Retinal pigment epithelial cell (primary cell): ENCODE measurements around the gene NFATC3.
"Not testable (repeated sequence)": the region's sequence is repeated elsewhere in the genome, so short reads cannot be mapped to it uniquely, and the experiment has no call there.

Experiments
- DNase-seq: peaks from one replicate; pipeline ENCODE4 v3.0.0-alpha.2; 2010; ENCODE audit warnings: low read depth
- H3K4me3 ChIP-seq: 2 replicates; pipeline ENCODE4 v1.5.1; 2011; ENCODE audit warnings: mild to moderate bottlenecking, low read length, control low read depth, moderate library complexity
- TF ChIP-seq, protein P1 (sequence below): conservative IDR thresholded peaks from 2 replicates; pipeline ENCODE4 v1.5.1; 2011; ENCODE audit warnings: low read depth, low read length, control low read depth, inconsistent platforms

NFATC3 gene

DNA sequence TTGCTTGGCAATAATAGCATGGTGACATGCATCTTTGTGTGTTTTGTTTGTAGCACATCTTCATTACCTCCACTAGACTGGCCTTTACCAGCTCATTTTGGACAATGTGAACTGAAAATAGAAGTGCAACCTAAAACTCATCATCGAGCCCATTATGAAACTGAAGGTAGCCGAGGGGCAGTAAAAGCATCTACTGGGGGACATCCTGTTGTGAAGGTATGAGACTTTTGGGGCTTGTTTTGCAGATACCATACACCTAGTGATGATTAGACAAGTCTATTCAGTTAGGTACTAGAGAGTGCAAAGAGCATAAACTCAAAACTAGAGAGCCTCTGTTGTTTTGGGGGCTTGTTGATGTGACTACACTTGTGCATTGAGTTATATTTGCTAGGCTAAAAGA lies 41.2 kb downstream of the NFATC3 start:
- DNase-seq: no peak
- H3K4me3 ChIP-seq: no peak overlapping the region
- TF ChIP-seq, protein P1, sequence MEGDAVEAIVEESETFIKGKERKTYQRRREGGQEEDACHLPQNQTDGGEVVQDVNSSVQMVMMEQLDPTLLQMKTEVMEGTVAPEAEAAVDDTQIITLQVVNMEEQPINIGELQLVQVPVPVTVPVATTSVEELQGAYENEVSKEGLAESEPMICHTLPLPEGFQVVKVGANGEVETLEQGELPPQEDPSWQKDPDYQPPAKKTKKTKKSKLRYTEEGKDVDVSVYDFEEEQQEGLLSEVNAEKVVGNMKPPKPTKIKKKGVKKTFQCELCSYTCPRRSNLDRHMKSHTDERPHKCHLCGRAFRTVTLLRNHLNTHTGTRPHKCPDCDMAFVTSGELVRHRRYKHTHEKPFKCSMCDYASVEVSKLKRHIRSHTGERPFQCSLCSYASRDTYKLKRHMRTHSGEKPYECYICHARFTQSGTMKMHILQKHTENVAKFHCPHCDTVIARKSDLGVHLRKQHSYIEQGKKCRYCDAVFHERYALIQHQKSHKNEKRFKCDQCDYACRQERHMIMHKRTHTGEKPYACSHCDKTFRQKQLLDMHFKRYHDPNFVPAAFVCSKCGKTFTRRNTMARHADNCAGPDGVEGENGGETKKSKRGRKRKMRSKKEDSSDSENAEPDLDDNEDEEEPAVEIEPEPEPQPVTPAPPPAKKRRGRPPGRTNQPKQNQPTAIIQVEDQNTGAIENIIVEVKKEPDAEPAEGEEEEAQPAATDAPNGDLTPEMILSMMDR: no peak

DNA sequence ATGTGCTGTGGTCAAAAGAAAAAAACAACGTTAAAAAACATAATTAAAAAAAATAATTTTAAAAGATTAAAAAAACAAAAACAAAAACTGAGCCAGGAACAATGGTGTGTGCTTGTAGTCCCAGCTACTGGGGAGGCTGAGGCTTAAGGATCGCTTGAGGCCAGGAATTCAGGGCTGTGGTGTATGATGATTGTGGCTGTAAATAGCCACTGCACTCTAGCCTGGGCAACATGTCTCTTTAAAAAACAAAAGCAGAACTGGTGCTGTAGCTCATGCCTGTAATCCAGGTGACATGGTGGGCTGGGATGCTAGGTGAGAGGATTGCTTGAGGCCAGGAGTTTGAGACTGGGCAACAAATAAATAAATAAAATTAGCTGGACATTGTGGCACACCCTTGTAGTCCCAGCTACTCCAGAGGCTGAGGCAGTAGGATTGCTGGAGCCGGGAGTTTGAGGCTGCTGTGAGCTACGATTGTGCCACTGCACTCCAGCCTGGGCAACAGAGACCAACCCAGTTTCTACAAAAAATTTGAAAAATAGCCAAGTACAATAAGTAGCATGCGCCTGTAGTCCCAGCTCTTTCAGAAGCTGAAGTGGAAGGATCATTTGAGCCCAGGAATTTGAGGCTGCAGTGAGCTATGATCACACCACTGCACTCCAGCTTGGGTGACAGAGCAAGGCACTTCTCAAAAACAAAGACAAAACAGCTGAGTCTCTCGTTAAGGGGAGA lies 43.6 kb downstream of the NFATC3 start:
- TF ChIP-seq, protein P1: no peak
- no peak overlapping the region for H3K4me3 ChIP-seq
- peak; percentile 19 for DNase-seq

DNA sequence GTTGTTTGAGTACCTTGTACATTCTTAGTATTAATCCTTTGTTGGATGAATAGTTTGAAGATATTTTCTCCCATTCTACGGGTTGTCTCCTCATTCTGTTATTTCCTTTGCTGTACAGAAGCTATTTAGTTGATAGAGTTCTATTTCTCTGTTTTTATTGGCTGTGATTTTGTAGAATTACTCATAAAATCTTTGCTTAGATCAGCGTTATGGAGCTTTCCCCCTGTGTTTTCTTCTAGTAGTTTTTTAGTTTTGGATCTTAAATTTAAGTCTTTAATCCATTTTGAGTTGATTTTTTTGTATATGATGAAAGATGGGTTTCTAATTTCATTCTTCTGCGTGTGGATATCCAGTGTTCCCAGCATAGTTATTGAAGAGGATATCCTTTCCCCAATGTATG lies 45.4 kb downstream of the NFATC3 start:
- TF ChIP-seq, protein P1: no peak
- H3K4me3 ChIP-seq: no peak overlapping the region
- DNase-seq: no peak

DNA sequence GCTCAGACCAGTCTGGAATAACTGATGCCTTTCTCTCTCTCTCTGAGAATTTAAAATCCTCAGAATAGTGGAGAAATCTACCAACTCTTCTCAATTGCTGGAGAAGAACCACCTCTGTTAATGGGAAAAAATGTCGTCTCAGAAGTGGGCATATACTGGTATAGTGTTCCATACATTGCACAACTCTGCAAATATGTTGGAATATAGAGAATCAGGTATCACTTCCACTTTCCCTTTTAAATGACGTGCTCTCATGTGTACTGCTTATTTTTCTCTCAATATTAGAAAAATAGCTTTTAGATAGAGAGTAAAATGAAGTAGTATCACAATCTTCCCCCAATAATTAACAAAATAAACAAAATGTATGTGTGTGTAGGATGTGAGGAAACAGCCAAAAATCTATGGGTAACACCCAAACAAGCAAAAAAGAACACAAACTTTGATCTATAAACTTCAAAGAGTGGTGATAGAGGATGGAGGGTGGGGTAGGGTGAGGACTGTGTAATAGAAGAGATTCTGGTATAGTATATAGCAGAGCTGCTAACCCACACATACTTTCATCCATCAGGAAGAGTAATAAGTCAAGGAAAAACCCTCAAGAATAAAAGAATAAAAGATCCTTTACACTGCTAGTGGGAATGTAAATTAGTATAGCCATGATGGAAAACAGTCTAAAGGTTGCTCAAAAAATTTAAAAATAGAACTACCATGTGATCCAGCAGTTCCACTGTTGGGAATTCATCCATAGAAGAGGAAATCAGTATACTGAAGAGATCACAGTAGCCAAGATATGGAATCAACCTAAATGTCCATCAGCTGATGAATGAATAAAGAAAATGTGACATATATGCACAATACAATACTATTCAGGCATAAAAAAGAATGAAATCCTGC lies 46.9 kb downstream of the NFATC3 start:
- TF ChIP-seq, protein P1: no peak
- no peak for DNase-seq
- H3K4me3 ChIP-seq: no peak overlapping the region

DNA sequence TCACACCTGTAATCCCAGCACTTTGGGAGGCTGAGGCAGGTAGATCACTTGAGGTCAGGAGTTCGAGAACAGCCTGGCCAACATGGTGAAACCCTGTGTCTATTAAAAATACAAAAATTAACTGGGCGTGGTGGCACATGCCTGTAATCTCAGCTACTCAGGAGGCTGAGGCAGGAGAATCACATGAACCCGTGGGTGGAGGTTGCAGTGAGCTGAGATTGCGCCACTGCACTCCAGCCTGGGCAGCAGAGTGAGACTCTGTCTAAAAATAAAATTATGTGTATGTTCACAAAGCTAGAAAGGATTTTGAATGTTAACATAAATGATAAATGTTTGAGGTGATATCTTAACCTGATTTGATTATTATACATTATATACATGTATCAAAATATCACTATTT lies 47.8 kb downstream of the NFATC3 start:
- H3K4me3 ChIP-seq: not testable (repeated sequence)

DNA sequence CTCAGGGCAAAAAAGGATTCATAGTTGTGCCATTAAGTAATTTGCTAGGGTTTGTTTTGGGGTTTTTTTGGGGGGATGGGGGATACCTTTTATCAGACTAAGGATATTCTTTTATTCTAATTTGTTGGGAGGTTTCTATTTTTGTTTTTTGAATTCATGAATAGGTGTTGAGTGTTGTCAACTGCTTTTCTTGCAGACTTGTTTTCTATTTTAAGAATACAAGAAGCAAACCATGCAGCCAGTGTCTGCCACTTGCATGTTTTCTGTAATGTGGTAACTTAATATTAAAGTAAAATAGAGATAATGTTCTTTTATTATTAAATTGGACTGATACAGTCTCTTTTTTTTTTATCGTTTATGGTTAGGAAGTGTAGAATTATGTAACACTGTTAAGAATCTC lies 49.5 kb downstream of the NFATC3 start:
- no peak overlapping the region for H3K4me3 ChIP-seq
- no peak for DNase-seq
- TF ChIP-seq, protein P1: no peak

More for the DNA sequence above, 47.8 kb downstream of the NFATC3 start:
- DNase-seq: not testable (repeated sequence)

DNA sequence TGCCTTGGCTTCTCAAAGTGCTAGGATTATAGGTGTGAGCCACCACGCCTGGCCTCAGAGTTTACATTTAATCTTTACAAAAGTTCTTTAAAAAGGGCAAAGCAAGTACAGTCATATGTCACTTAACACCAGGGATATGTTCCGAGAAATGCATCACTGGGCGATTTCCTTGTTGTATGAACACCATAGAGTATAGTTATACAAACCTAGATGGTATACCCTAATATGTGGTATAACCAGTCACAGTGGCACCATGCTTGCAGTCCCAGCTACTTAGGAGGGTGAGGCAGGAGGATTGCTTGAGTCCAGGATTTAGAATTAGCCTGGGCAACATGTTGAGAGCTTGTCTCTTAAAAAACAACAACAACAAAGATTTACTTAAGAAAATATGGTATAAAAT lies 51.3 kb downstream of the NFATC3 start:
- no peak for DNase-seq
- H3K4me3 ChIP-seq: no peak overlapping the region
- TF ChIP-seq, protein P1: no peak
